ENCODE results near the gene LRRC3C. TPM values are rescaled to one million over a fixed set of nuclear protein-coding genes. Genes with fewer than 3 reads are reported as not detected.

Gene LRRC3C
- total RNA-seq, 1 experiment from 2014 or later: not detected

DNA sequence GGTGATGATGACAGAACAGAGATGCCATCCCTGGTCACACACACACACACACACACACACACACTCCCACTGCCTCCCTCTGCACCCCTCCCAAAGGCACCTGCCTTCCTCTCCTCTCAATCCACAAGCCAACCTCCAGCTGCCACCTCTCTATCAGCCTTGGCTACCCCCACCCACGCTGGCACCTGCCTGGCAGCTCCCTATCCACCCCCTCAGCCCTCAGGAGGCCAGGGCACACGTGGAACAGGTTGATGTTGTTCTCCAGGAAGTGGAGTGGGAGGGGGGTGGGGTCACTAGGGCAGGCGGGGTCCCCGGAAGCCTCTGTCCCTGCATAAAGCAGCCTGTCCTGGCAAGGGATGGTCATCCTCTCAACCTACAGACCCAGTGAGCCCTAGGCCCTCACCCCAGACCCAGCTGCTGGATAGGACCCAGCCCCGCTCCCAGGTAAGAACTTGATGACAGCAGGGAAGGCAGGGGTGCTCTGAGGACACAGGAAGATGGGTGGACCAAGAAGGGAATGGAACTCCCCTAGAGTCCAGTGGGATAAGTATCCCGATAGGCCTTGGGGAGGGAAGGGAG lies 35.2 kb downstream of the LRRC3C start, which contains the start of gene GSDMA:
TSS of gene GSDMA (plus strand) at position 363 of the 579 bp plus-strand sequence. CDS start 2,684 bp downstream, outside the sequence.
- peaks cover 25% of the 10 kb centered on the region for H3K4me1 Mint-ChIP-seq (ENCODE audit: low read depth, unreplicated experiment)
- Histone ChIP-seq H3K36me3 (ENCODE audit: control insufficient read depth, insufficient read depth, low read length) (no peaks in the 10 kb centered on the region), H3K27me3 (replicated peaks; ENCODE audit: control insufficient read depth, insufficient read depth, low read length) (no peaks in the 10 kb centered on the region), H3K4me3 (ENCODE audit: low read depth, low read length) (no peak within 1 kb of the TSS), H3K9me3 (no peaks in the 10 kb centered on the region), H3K4me1 (peaks cover 25% of the 10 kb centered on the region)
- no peaks in the 10 kb centered on the region for H3K36me3 Mint-ChIP-seq (ENCODE audit: insufficient read depth, unreplicated experiment)
- ChIA-PET CTCF (no interaction called here), POLR2A (no interaction called here)
- intact Hi-C loops (cut with micrococcal nuclease; ENCODE audit: unreplicated experiment): no loop called here
- no peak within 1 kb of the TSS for H3K27ac Mint-ChIP-seq (ENCODE audit: unreplicated experiment)
- TF ChIP-seq, protein P1, sequence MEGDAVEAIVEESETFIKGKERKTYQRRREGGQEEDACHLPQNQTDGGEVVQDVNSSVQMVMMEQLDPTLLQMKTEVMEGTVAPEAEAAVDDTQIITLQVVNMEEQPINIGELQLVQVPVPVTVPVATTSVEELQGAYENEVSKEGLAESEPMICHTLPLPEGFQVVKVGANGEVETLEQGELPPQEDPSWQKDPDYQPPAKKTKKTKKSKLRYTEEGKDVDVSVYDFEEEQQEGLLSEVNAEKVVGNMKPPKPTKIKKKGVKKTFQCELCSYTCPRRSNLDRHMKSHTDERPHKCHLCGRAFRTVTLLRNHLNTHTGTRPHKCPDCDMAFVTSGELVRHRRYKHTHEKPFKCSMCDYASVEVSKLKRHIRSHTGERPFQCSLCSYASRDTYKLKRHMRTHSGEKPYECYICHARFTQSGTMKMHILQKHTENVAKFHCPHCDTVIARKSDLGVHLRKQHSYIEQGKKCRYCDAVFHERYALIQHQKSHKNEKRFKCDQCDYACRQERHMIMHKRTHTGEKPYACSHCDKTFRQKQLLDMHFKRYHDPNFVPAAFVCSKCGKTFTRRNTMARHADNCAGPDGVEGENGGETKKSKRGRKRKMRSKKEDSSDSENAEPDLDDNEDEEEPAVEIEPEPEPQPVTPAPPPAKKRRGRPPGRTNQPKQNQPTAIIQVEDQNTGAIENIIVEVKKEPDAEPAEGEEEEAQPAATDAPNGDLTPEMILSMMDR (IDR thresholded peaks at IDR 0.05; ENCODE audit: insufficient read depth in 1 of 2, low read depth in 1 of 2, low read length in 1 of 2, severe bottlenecking in 1 of 2, unreplicated experiment in 1 of 2): no peak
- no peaks in the 10 kb centered on the region for H3K27me3 Mint-ChIP-seq (ENCODE audit: insufficient read depth, unreplicated experiment)
- H3K4me3 Mint-ChIP-seq (ENCODE audit: unreplicated experiment): no peak within 1 kb of the TSS
- no TSS peak for BruUV-seq (replicated peaks)
- H3K9me3 Mint-ChIP-seq (ENCODE audit: unreplicated experiment): no peaks in the 10 kb centered on the region
- no peak for DNase-seq

GRCh38 chr17:39963829-39964228 lies 36.3 kb downstream of the LRRC3C start:
- Mint-ChIP-seq H3K4me3 (ENCODE audit: unreplicated experiment) (no peak overlapping the region), H3K36me3 (ENCODE audit: insufficient read depth, unreplicated experiment) (no peaks in the 10 kb centered on the region), H3K27ac (ENCODE audit: unreplicated experiment) (no peak overlapping the region), H3K27me3 (ENCODE audit: insufficient read depth, unreplicated experiment) (no peaks in the 10 kb centered on the region), H3K9me3 (ENCODE audit: unreplicated experiment) (no peaks in the 10 kb centered on the region), H3K4me1 (ENCODE audit: low read depth, unreplicated experiment) (peaks cover 22% of the 10 kb centered on the region)
- Histone ChIP-seq H3K36me3 (ENCODE audit: control insufficient read depth, insufficient read depth, low read length) (no peaks in the 10 kb centered on the region), H3K27me3 (replicated peaks; ENCODE audit: control insufficient read depth, insufficient read depth, low read length) (no peaks in the 10 kb centered on the region), H3K9me3 (no peaks in the 10 kb centered on the region), H3K4me3 (ENCODE audit: low read depth, low read length) (no peak overlapping the region), H3K4me1 (peaks cover 25% of the 10 kb centered on the region)
- no peak for DNase-seq
- ChIA-PET CTCF (no interaction called here), POLR2A (no interaction called here)
- intact Hi-C loops (cut with micrococcal nuclease; ENCODE audit: unreplicated experiment): no loop called here
- no TSS peak for BruUV-seq (replicated peaks)
- TF ChIP-seq, protein P1 (IDR thresholded peaks at IDR 0.05; ENCODE audit: insufficient read depth in 1 of 2, low read depth in 1 of 2, low read length in 1 of 2, severe bottlenecking in 1 of 2, unreplicated experiment in 1 of 2): no peak

DNA sequence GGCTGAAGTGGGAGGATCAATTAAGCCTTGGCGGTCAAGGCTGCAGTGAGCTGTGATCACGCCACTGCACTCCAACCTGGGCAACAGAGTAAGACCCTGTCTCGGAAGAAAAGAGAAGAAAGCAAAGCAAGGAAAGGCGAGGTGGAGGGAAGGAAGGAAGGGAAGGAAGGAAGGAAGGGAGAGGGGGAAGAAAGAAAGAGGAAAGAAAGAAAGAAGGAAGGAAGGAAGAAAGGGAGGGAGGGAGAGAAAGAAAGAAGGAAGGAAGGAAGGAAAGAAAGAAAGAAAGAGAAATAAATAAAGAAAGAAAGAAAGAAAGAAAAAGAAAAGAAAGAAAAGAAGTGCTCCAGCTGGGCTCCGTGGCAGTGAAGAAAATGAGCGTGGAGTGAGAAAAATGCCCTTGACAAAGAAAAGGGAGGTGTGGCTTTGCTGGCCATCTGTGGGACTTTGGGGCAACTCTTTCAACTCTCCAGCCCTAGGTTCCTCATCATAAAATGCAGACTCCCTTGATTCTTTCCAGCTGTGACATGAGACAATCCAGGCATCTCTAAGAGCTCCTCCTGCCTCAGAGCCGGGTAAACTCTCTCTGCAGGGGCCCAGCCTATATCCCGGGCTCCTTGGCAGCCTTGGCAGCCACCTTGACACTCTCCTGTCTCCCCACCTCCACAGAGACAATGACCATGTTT lies 37.6 kb downstream of the LRRC3C start:
- Mint-ChIP-seq H3K27ac (ENCODE audit: unreplicated experiment) (no peak overlapping the region), H3K36me3 (ENCODE audit: insufficient read depth, unreplicated experiment) (no peaks in the 10 kb centered on the region), H3K4me1 (ENCODE audit: low read depth, unreplicated experiment) (peaks cover 21% of the 10 kb centered on the region), H3K4me3 (ENCODE audit: unreplicated experiment) (no peak overlapping the region), H3K9me3 (ENCODE audit: unreplicated experiment) (no peaks in the 10 kb centered on the region), H3K27me3 (ENCODE audit: insufficient read depth, unreplicated experiment) (peaks cover 3% of the 10 kb centered on the region)
- Histone ChIP-seq H3K27me3 (replicated peaks; ENCODE audit: control insufficient read depth, insufficient read depth, low read length) (no peaks in the 10 kb centered on the region), H3K4me1 (peaks cover 19% of the 10 kb centered on the region), H3K4me3 (ENCODE audit: low read depth, low read length) (no peak overlapping the region), H3K9me3 (no peaks in the 10 kb centered on the region), H3K36me3 (ENCODE audit: control insufficient read depth, insufficient read depth, low read length) (no peaks in the 10 kb centered on the region)
- TF ChIP-seq, protein P1 (IDR thresholded peaks at IDR 0.05; ENCODE audit: insufficient read depth in 1 of 2, low read depth in 1 of 2, low read length in 1 of 2, severe bottlenecking in 1 of 2, unreplicated experiment in 1 of 2): no peak
- BruUV-seq (replicated peaks): no TSS peak
- no peak for DNase-seq
- ChIA-PET POLR2A (no interaction called here), CTCF (no interaction called here)
- intact Hi-C loops (cut with micrococcal nuclease; ENCODE audit: unreplicated experiment): no loop called here

Data from Caco-2 (cell line).